Measurements from ENCODE around the gene ABHD6.
"Not testable (repeated sequence)": the region's sequence is repeated elsewhere in the genome, so short reads cannot be mapped to it uniquely, and the experiment has no call there.

ABHD6 gene

GRCh38 chr3:58222161-58222724 is 15.3 kb upstream of the ABHD6 start:
- no peak for TF ChIP-seq CTCF (IDR thresholded peaks at IDR 0.05)
- H3K27ac Mint-ChIP-seq: no peak overlapping the region
- no peaks in the 10 kb centered on the region for H3K36me3 Mint-ChIP-seq (ENCODE audit: low read depth)
- peaks cover 12% of the 10 kb centered on the region for H3K27me3 Mint-ChIP-seq (ENCODE audit: low read depth, poor library complexity)
- peaks cover 18% of the 10 kb centered on the region for H3K4me1 Mint-ChIP-seq
- no peak for DNase-seq
- no peak overlapping the region for H3K4me3 Mint-ChIP-seq
- H3K9me3 Mint-ChIP-seq: peaks cover 18% of the 10 kb centered on the region

GRCh38 chr3:58223855-58224254 is 13.7 kb upstream of the ABHD6 start:
- Mint-ChIP-seq H3K9me3 (peaks cover 18% of the 10 kb centered on the region), H3K27me3 (ENCODE audit: low read depth, poor library complexity) (peaks cover 12% of the 10 kb centered on the region), H3K27ac (no peak overlapping the region), H3K4me3 (no peak overlapping the region), H3K36me3 (ENCODE audit: low read depth) (no peaks in the 10 kb centered on the region), H3K4me1 (peaks cover 8% of the 10 kb centered on the region)
- DNase-seq: no peak
- TF ChIP-seq CTCF (IDR thresholded peaks at IDR 0.05): no peak

DNA sequence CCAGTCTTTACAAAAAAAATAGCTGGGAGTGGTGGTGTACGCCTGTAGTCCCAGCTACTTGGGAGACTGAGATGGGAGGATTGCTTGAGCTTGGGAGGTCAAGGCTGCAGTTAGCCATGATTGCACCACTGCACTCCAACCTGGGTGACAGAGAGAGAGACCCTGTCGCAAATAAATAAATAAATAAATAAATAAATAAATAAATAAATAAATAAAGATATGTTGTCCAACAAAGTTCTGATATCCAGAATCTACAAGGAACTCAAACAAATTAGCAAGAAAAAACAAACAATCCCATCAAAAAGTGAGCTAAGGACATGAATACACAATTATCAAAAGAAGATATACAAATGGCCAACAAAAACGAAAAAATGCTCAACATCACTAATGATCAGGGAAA is 9.7 kb upstream of the ABHD6 start:
- not testable (repeated sequence) for DNase-seq; H3K4me3 Mint-ChIP-seq; H3K9me3 Mint-ChIP-seq; H3K36me3 Mint-ChIP-seq (ENCODE audit: low read depth); H3K27ac Mint-ChIP-seq; H3K4me1 Mint-ChIP-seq
- H3K27me3 Mint-ChIP-seq (ENCODE audit: low read depth, poor library complexity): peaks cover 13% of the 10 kb centered on the region

GRCh38 chr3:58230876-58231552 is 6.6 kb upstream of the ABHD6 start:
- H3K4me1 Mint-ChIP-seq: peaks cover 10% of the 10 kb centered on the region
- no peak for TF ChIP-seq CTCF (IDR thresholded peaks at IDR 0.05)
- H3K4me3 Mint-ChIP-seq: no peak overlapping the region
- H3K27ac Mint-ChIP-seq: no peak overlapping the region
- no peak for DNase-seq
- peaks cover 23% of the 10 kb centered on the region for H3K27me3 Mint-ChIP-seq (ENCODE audit: low read depth, poor library complexity)
- no peaks in the 10 kb centered on the region for H3K9me3 Mint-ChIP-seq
- H3K36me3 Mint-ChIP-seq (ENCODE audit: low read depth): no peaks in the 10 kb centered on the region

DNA sequence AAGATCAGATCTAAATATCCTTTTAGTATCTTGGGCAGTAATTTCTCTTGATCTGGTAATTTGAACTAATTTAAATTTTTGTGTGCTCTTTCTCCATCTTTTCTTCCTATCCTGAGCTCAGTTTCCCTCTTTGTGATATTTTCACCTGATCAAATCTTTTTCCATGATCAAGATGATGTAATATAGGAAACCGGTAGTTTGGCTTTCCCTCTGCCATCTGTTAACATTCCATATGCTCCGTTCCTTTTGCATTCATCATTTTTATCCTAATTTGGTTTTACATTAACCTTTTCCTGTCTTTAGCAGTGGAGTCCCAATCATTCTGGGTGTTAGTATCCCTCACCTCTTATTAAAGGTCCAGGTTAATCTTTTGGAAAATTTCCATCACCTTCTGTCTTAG is 5.9 kb upstream of the ABHD6 start:
- H3K27ac Mint-ChIP-seq: no peak overlapping the region
- DNase-seq: no peak
- H3K4me3 Mint-ChIP-seq: no peak overlapping the region
- TF ChIP-seq CTCF (IDR thresholded peaks at IDR 0.05): no peak
- H3K9me3 Mint-ChIP-seq: no peaks in the 10 kb centered on the region
- H3K4me1 Mint-ChIP-seq: peaks cover 17% of the 10 kb centered on the region
- no peaks in the 10 kb centered on the region for H3K36me3 Mint-ChIP-seq (ENCODE audit: low read depth)
- H3K27me3 Mint-ChIP-seq (ENCODE audit: low read depth, poor library complexity): peaks cover 28% of the 10 kb centered on the region

- no peak overlapping the region for H3K27ac Mint-ChIP-seq
- H3K4me3 Mint-ChIP-seq: no peak overlapping the region
- no peaks in the 10 kb centered on the region for H3K36me3 Mint-ChIP-seq (ENCODE audit: low read depth)
- H3K4me1 Mint-ChIP-seq: peaks cover 27% of the 10 kb centered on the region
- peaks cover 46% of the 10 kb centered on the region for H3K27me3 Mint-ChIP-seq (ENCODE audit: low read depth, poor library complexity)
- H3K9me3 Mint-ChIP-seq: no peaks in the 10 kb centered on the region
- no peak for TF ChIP-seq CTCF (IDR thresholded peaks at IDR 0.05)
- DNase-seq: no peak
Measured at GRCh38 chr3:58234516-58234931, 3.1 kb upstream of the ABHD6 start.

All from nephron progenitor cell (in vitro differentiated cells).